PFSK-1 (cell line): ENCODE results near the gene BCL7C.

Experiments
- FOXP2 ChIP-seq: optimal IDR thresholded peaks from 2 replicates; pipeline ENCODE3; 2011; ENCODE audit warnings: borderline replicate concordance, control low read depth, inconsistent platforms; ENCODE audit not compliant: insufficient read depth; ENCODE audit errors: extremely low read length, extremely low read depth
- POLR2AphosphoS5 ChIP-seq: IDR thresholded peaks from 2 replicates; pipeline ENCODE4 v1.6.1; 2012; ENCODE audit warnings: low read depth, mild to moderate bottlenecking, control low read depth, low read length, moderate library complexity
- SIN3A ChIP-seq: IDR thresholded peaks from 2 replicates; pipeline ENCODE4 v1.6.1; 2012; ENCODE audit warnings: mild to moderate bottlenecking, low read length, moderate library complexity, borderline replicate concordance; ENCODE audit not compliant: insufficient read depth
- TAF1 ChIP-seq: IDR thresholded peaks from 2 replicates; pipeline ENCODE4 v1.6.1; 2012; ENCODE audit warnings: low read length, control low read depth, borderline replicate concordance; ENCODE audit not compliant: insufficient read depth
- TF ChIP-seq, protein P1 (sequence below), 2 experiments: IDR thresholded peaks; 2 replicates each; pipeline versions ENCODE4 v1.6.1 to v1.8.0; 2011 to 2012; ENCODE audit warnings: low read depth in 2 of 2, low read length in 2 of 2, control low read depth in 1 of 2, inconsistent platforms in 1 of 2, mild to moderate bottlenecking in 1 of 2, moderate library complexity in 1 of 2; ENCODE audit not compliant: insufficient read depth in 1 of 2

BCL7C gene

DNA sequence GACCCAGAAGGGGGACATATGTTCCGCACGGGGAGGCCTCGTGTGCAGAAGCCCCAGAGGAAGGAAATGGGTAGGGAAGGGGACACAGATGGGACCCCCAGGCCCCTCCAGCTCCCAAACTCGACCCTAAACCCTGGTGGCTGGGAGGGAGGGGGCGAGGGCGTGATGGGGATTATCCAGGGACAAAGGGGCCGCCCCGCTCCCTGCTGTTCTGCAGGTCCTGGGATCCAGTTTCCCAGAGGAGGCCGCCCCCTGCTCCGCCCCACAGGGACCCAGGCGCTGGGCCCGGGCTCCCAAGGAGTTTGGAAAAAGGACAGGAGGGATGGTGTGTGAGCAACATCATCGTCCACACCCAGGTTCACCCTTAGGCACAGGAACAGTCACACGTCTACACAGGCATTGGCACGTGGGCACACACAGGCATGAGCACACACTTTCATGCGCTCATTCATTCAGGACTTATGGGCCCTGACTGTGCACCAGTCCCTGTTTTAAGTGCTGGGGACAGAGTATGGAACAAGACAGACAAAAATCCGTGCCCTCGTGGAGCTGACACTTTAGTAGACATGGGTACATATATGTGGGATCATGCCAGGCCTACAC is 16.7 kb upstream of the BCL7C start:
- TF ChIP-seq POLR2AphosphoS5 = no peak

DNA sequence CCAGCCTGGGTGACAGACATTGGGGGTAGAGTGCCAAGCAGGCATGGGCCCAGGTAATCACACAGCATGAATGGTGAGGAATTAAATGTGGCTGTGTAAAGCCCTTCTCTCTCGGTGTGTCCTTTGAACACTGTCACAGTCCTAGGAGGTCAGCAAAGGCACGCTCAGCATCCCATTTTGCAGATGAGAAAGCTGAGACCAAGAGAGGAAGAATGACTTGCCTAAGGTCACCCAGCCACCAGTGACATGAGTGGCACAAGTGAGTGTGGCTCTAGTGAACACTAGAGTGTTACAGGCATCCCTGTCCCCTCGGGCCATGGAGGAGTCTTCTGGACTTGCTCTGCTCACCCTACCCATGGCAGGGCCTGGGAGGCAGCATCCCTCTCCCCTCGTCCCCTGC is 13.2 kb upstream of the BCL7C start:
- no peak for TF ChIP-seq POLR2AphosphoS5
- no peak for TF ChIP-seq TAF1
- TF ChIP-seq FOXP2 = no peak
- TF ChIP-seq, protein P1, sequence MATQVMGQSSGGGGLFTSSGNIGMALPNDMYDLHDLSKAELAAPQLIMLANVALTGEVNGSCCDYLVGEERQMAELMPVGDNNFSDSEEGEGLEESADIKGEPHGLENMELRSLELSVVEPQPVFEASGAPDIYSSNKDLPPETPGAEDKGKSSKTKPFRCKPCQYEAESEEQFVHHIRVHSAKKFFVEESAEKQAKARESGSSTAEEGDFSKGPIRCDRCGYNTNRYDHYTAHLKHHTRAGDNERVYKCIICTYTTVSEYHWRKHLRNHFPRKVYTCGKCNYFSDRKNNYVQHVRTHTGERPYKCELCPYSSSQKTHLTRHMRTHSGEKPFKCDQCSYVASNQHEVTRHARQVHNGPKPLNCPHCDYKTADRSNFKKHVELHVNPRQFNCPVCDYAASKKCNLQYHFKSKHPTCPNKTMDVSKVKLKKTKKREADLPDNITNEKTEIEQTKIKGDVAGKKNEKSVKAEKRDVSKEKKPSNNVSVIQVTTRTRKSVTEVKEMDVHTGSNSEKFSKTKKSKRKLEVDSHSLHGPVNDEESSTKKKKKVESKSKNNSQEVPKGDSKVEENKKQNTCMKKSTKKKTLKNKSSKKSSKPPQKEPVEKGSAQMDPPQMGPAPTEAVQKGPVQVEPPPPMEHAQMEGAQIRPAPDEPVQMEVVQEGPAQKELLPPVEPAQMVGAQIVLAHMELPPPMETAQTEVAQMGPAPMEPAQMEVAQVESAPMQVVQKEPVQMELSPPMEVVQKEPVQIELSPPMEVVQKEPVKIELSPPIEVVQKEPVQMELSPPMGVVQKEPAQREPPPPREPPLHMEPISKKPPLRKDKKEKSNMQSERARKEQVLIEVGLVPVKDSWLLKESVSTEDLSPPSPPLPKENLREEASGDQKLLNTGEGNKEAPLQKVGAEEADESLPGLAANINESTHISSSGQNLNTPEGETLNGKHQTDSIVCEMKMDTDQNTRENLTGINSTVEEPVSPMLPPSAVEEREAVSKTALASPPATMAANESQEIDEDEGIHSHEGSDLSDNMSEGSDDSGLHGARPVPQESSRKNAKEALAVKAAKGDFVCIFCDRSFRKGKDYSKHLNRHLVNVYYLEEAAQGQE (IDR thresholded peaks at IDR 0.05; ENCODE audit: insufficient read depth in 1 of 2, low read depth in 2 of 2, low read length in 2 of 2) = no peak
- no peak for TF ChIP-seq SIN3A

DNA sequence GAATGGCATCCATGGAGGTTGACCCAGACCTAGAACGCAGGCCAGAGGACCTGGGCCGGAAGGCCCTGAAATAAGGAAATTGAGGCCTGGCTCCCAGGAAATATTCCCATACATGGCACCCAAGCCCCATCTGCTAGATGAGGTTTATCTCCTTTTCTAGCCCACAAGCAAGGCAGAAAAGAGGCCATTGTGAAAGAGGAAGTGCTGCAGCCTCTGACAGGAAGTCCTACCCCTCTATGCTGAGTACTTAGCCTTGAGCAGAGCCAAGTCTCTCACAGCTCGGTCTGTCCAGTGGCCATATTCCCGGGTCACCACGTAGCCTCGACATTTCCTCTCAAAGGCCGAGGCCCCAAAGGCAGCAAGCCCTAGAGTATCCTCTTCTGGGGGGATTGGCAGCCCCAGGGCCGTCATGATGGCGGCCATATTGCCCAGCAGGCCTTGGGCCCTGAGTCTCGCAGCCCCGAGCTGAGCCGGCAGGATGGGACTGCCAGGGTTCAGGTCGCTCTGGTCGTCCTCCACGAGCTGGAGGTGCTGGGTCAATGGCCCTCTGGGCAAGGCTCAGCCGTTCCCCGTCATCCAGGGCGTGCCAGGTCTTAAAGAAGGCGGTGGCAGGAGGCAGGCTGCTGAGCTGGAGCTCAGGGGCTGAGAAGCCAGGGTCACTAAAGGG is 10.4 kb upstream of the BCL7C start:
- TF ChIP-seq POLR2AphosphoS5 (no peak), TAF1 (no peak), FOXP2 (no peak), SIN3A (no peak)
- TF ChIP-seq, protein P1 (IDR thresholded peaks at IDR 0.05; ENCODE audit: insufficient read depth in 1 of 2, low read depth in 2 of 2, low read length in 2 of 2) = no peak

DNA sequence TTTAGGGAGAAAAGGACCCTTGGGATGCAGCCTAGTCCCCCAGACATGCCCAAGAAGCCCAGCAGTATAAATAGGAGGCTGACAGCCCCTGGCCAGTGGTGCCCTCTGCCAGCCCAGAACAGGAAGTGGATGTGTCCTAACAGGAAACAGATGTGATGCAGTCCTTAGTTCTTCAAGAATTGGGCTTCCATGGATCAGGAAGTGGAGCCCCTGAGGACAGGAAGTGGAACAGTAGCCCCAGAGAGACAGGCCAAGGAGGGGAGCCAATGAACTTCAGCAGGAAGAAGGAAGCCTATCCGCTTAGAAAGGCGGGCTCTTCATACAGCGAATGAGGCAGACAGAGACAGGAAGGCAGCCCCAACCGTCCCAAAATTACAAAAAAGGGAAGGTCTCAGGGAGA is 9.7 kb upstream of the BCL7C start:
- no peak for TF ChIP-seq FOXP2
- TF ChIP-seq, protein P1 (IDR thresholded peaks at IDR 0.05; ENCODE audit: insufficient read depth in 1 of 2, low read depth in 2 of 2, low read length in 2 of 2) = no peak
- no peak for TF ChIP-seq SIN3A

DNA sequence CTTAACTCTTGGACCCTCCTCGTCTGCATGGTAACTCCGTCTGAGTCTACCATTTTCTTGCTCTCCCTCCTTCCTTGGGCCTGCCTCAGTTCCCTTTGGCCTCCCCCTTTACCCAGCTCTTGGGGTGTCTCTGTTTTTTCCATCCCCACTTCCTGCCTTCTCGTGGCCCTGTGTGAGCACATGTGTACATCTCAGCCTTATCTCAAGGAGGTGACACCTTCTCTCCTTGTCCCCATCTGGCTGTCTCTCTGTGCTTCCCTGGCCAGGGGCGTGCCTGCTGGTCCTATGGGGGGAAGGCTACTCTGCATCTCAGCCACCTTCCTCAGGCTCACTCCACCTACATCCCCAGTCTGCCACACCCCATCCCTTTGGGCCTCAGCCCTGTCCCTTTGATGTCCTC is 9.1 kb upstream of the BCL7C start:
- TF ChIP-seq TAF1 = no peak
- no peak for TF ChIP-seq FOXP2
- no peak for TF ChIP-seq POLR2AphosphoS5
- no peak for TF ChIP-seq SIN3A
- TF ChIP-seq, protein P1 (IDR thresholded peaks at IDR 0.05; ENCODE audit: insufficient read depth in 1 of 2, low read depth in 2 of 2, low read length in 2 of 2) = no peak
